Gastroesophageal sphincter (tissue), 4 donors: ENCODE results near the gene CINP. TPM values are rescaled to one million over a fixed set of nuclear protein-coding genes. Genes with fewer than 3 reads are reported as not detected.

ENCODE experiments used
- ATAC-seq: fragments of 150-250 bp; one replicate; pipeline ENCODE4 v1.9.1; 2016; ENCODE audit warnings: mild to moderate bottlenecking, moderate library complexity
- H3K27ac ChIP-seq, 4 donors: fragments of 200-600 bp; sonication (generic) in 3 of 4; 1 replicate in 3 of 4; 2 replicates in 1 of 4; pipeline ENCODE4 v1.5.1; 2016 to 2019
- H3K27me3 ChIP-seq: fragments of 200-600 bp; sonication (generic); one replicate; pipeline ENCODE4 v1.5.1; 2019
- H3K36me3 ChIP-seq, 2 donors: fragments of 200-600 bp; sonication (generic); one replicate each; pipeline ENCODE4 v1.5.1; 2019; ENCODE audit warnings: control low read depth in 1 of 2
- H3K4me1 ChIP-seq, 3 donors: fragments of 200-600 bp; sonication (generic); 1 replicate in 2 of 3; 2 replicates in 1 of 3; pipeline ENCODE4 v1.5.1; 2016 to 2019; ENCODE audit warnings: control low read depth in 2 of 3
- H3K4me3 ChIP-seq, 2 donors: fragments of 200-600 bp; sonication (generic); one replicate each; pipeline ENCODE4 v1.5.1; 2019; ENCODE audit warnings: mild to moderate bottlenecking in 1 of 2, moderate library complexity in 1 of 2
- H3K9me3 ChIP-seq, 3 donors: fragments of 200-600 bp; sonication (generic); one replicate each; pipeline ENCODE4 v1.5.1; 2017 to 2019; ENCODE audit warnings: control low read depth in 2 of 3
- EP300 ChIP-seq: sonication (generic); formaldehyde crosslinking; IDR thresholded peaks from one replicate; pipeline ENCODE4 v1.6.1; 2017; ENCODE audit warnings: antibody characterized with exemption, mild to moderate bottlenecking
- POLR2A ChIP-seq, 2 donors: fragments of 450-650 bp; IDR thresholded peaks; one replicate each; pipeline ENCODE4 v1.6.1; 2017; ENCODE audit warnings: antibody characterized with exemption in 2 of 2, mild to moderate bottlenecking in 2 of 2, moderate library complexity in 1 of 2
- POLR2AphosphoS5 ChIP-seq: sonication (generic); formaldehyde crosslinking; IDR thresholded peaks from one replicate; pipeline ENCODE4 v1.6.1; 2017; ENCODE audit warnings: antibody characterized with exemption
- WGBS, 2 donors: methylation state at CpG; one replicate each; pipeline ENCODE4 v1.1.5; 2018; ENCODE audit warnings: low coverage in 1 of 2; 5-methylcytosine and 5-hydroxymethylcytosine counted together
- total RNA-seq, 4 donors: library from RNA; depleted of rRNA; stranded (reverse); fragments of >200 nt; gene quantifications; one replicate each; pipeline ENCODE4 v1.1.0, GENCODE V29; 2016
- TF ChIP-seq, protein P1 (sequence below), 4 experiments: fragments of 200-600 bp in 2 of 4; fragments of 450-650 bp in 2 of 4; sonication (generic) in 1 of 4; IDR thresholded peaks; one replicate each; pipeline ENCODE4 v1.5.1; 2017 to 2019; ENCODE audit warnings: antibody characterized with exemption in 4 of 4, mild to moderate bottlenecking in 2 of 4, moderate library complexity in 2 of 4

The CINP gene
- total RNA-seq, 4 donors from 2014 or later = 26.3 to 52.1 (median 29.3) TPM

GRCh38 chr14:102351023-102351422 lies 11.7 kb downstream of the CINP start:
- ATAC-seq = no peak
- H3K9me3 ChIP-seq = no peaks in the 10 kb centered on the region
- TF ChIP-seq POLR2A (IDR thresholded peaks at IDR 0.05) = no peak
- no peak for TF ChIP-seq EP300
- TF ChIP-seq POLR2AphosphoS5 = no peak
- TF ChIP-seq, protein P1, sequence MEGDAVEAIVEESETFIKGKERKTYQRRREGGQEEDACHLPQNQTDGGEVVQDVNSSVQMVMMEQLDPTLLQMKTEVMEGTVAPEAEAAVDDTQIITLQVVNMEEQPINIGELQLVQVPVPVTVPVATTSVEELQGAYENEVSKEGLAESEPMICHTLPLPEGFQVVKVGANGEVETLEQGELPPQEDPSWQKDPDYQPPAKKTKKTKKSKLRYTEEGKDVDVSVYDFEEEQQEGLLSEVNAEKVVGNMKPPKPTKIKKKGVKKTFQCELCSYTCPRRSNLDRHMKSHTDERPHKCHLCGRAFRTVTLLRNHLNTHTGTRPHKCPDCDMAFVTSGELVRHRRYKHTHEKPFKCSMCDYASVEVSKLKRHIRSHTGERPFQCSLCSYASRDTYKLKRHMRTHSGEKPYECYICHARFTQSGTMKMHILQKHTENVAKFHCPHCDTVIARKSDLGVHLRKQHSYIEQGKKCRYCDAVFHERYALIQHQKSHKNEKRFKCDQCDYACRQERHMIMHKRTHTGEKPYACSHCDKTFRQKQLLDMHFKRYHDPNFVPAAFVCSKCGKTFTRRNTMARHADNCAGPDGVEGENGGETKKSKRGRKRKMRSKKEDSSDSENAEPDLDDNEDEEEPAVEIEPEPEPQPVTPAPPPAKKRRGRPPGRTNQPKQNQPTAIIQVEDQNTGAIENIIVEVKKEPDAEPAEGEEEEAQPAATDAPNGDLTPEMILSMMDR (IDR thresholded peaks at IDR 0.05) = no peak
- H3K27ac ChIP-seq = peak overlapping the region in 3 of 4 donors; percentile 9 to 41 (median 26)
- 82% methylated on average over 5 of the region's 10 CpGs; no CpG with 5 or more reads in 1 of the 2 donors for WGBS, 2 donors
- no peak overlapping the region for H3K4me3 ChIP-seq
- H3K27me3 ChIP-seq = no peaks in the 10 kb centered on the region
- H3K4me1 ChIP-seq = no peaks in the 10 kb centered on the region
- H3K36me3 ChIP-seq = peaks cover 0 to 97% of the 10 kb centered on the region in 2 donors

- TF ChIP-seq, protein P1 (IDR thresholded peaks at IDR 0.05) = no peak
- TF ChIP-seq POLR2A (IDR thresholded peaks at IDR 0.05) = no peak
- no peak for TF ChIP-seq POLR2AphosphoS5
- TF ChIP-seq EP300 = no peak
- H3K27ac ChIP-seq = no peak overlapping the region
- no peak overlapping the region for H3K4me3 ChIP-seq
- H3K4me1 ChIP-seq = no peaks in the 10 kb centered on the region
- no peaks in the 10 kb centered on the region for H3K27me3 ChIP-seq
- no peaks in the 10 kb centered on the region for H3K9me3 ChIP-seq
- WGBS, 2 donors = 50 to 78% methylated on average over 1 to 5 of the region's 16 CpGs
- H3K36me3 ChIP-seq = peaks cover 0 to 97% of the 10 kb centered on the region in 2 donors
- ATAC-seq = no peak
These were observed 14.3 kb downstream of the CINP start for GRCh38 chr14:102348376-102348775.

DNA sequence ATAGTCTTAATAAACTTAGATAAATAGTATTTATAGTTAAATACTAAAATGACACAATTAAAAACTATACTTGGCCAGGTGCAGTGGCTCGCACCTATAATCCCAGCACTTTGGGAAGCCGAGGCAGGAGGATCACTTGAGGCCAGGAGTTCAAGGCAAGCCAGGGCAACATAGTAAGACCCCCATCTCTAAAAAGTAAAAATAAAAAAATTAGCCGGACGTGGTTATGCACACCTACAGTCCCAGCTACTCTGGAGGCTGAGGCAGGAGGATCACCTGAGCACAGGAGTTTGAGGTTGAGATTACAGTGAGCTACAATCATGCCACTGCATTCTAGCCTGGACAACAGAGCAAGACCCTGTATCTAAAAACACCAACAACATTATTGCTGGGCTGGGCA lies 16.0 kb downstream of the CINP start:
- H3K4me1 ChIP-seq = no peaks in the 10 kb centered on the region
- H3K27ac ChIP-seq = no peak overlapping the region
- H3K4me3 ChIP-seq = no peak overlapping the region
- no peaks in the 10 kb centered on the region for H3K9me3 ChIP-seq
- no peaks in the 10 kb centered on the region for H3K27me3 ChIP-seq
- no peak for TF ChIP-seq POLR2AphosphoS5
- TF ChIP-seq, protein P1 (IDR thresholded peaks at IDR 0.05) = no peak
- TF ChIP-seq POLR2A (IDR thresholded peaks at IDR 0.05) = no peak
- no peak for TF ChIP-seq EP300
- WGBS, 2 donors = 83 to 100% methylated on average over 4 of the region's 4 CpGs
- ATAC-seq = no peak
- H3K36me3 ChIP-seq = peaks cover 0 to 97% of the 10 kb centered on the region in 2 donors

- WGBS, 2 donors = 40 to 58% methylated on average over 1 to 2 of the region's 3 CpGs
- TF ChIP-seq POLR2A (IDR thresholded peaks at IDR 0.05) (no peak), POLR2AphosphoS5 (no peak), EP300 (no peak)
- TF ChIP-seq, protein P1 (IDR thresholded peaks at IDR 0.05) = no peak
- no peak for ATAC-seq
- Histone ChIP-seq H3K9me3 (no peaks in the 10 kb centered on the region), H3K4me1 (no peaks in the 10 kb centered on the region), H3K27me3 (no peaks in the 10 kb centered on the region), H3K36me3 (peaks cover 0 to 100% of the 10 kb centered on the region in 2 donors), H3K4me3 (no peak overlapping the region), H3K27ac (no peak overlapping the region)
These were observed 17.5 kb downstream of the CINP start for GRCh38 chr14:102345232-102345631.

DNA sequence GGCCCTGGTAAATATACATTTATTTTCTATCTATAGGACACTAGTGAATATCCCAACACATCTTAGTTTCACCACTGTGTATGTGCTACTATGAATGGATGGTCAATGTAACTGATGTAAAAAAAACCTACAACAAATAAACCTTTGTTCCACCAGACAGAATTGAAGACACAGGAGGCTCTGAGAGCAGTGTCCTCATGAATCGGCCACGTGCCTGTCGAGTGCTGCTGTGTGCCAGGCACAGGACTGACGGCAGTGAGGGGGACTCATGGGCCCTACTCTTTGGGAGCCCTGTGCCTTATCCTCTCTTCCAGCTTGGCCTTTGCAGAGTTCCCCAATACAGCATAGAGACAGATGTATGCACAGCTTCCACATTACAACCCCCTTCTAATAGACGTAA lies 18.2 kb downstream of the CINP start:
- H3K4me1 ChIP-seq = no peaks in the 10 kb centered on the region
- no peak overlapping the region for H3K4me3 ChIP-seq
- no peaks in the 10 kb centered on the region for H3K27me3 ChIP-seq
- TF ChIP-seq EP300 = no peak
- TF ChIP-seq, protein P1 (IDR thresholded peaks at IDR 0.05) = no peak
- TF ChIP-seq POLR2AphosphoS5 = no peak
- no peak for TF ChIP-seq POLR2A (IDR thresholded peaks at IDR 0.05)
- H3K36me3 ChIP-seq = peaks cover 0 to 100% of the 10 kb centered on the region in 2 donors
- no peaks in the 10 kb centered on the region for H3K9me3 ChIP-seq
- ATAC-seq = no peak
- 71 to 83% methylated on average over 5 of the region's 5 CpGs for WGBS, 2 donors
- H3K27ac ChIP-seq = no peak overlapping the region
